Endodermal cell (in vitro differentiated cells): ENCODE measurements around the gene GPN1. TPM values are rescaled to one million over a fixed set of nuclear protein-coding genes. Genes with fewer than 3 reads are reported as not detected.

Source experiments
- DNase-seq: peaks from one replicate; pipeline ENCODE4 v3.0.0-alpha.2; 2017
- H3K27ac ChIP-seq: 2 replicates; pipeline ENCODE4 v1.5.1; 2013; ENCODE audit warnings: mild to moderate bottlenecking, low read depth, low read length, moderate library complexity
- H3K27me3 ChIP-seq: 2 replicates; pipeline ENCODE4 v1.6.1; 2013; ENCODE audit warnings: mild to moderate bottlenecking, low read length, moderate library complexity; ENCODE audit not compliant: insufficient read depth, control insufficient read depth, poor library complexity, severe bottlenecking
- H3K36me3 ChIP-seq: 2 replicates; pipeline ENCODE4 v1.7.0; 2013; ENCODE audit warnings: mild to moderate bottlenecking, low read length, moderate library complexity; ENCODE audit not compliant: control insufficient read depth, insufficient read depth
- H3K4me1 ChIP-seq: one replicate; pipeline ENCODE4 v1.7.0; 2013; ENCODE audit warnings: low read length; ENCODE audit not compliant: control insufficient read depth, insufficient read depth
- H3K4me3 ChIP-seq: 2 replicates; pipeline ENCODE4 v1.5.1; 2013; ENCODE audit warnings: mild to moderate bottlenecking, low read length, moderate library complexity
- H3K9ac ChIP-seq: 2 replicates; pipeline ENCODE4 v1.6.1; 2013; ENCODE audit warnings: mild to moderate bottlenecking, low read length, moderate library complexity; ENCODE audit not compliant: poor library complexity, severe bottlenecking; ENCODE audit errors: extremely low read depth
- H3K9me3 ChIP-seq: 2 replicates; pipeline ENCODE4 v1.6.1; 2013; ENCODE audit warnings: mild to moderate bottlenecking, low read length, moderate library complexity; ENCODE audit not compliant: control insufficient read depth
- H3K27ac Mint-ChIP-seq: 2 replicates; pipeline ENCODE4 v1.8.0; 2020; ENCODE audit warnings: mixed read lengths
- H3K27me3 Mint-ChIP-seq: 2 replicates; pipeline ENCODE4 v1.8.0; 2021; ENCODE audit warnings: mild to moderate bottlenecking, mixed read lengths; ENCODE audit not compliant: insufficient read depth
- H3K36me3 Mint-ChIP-seq: 2 replicates; pipeline ENCODE4 v1.8.0; 2020; ENCODE audit warnings: low read depth, mixed read lengths
- H3K4me1 Mint-ChIP-seq: 2 replicates; pipeline ENCODE4 v1.8.0; 2020; ENCODE audit warnings: mixed read lengths
- H3K4me3 Mint-ChIP-seq: 2 replicates; pipeline ENCODE4 v1.8.0; 2020; ENCODE audit warnings: mild to moderate bottlenecking, moderate library complexity, mixed read lengths
- H3K9me3 Mint-ChIP-seq: 2 replicates; pipeline ENCODE4 v1.8.0; 2020; ENCODE audit warnings: mild to moderate bottlenecking, mixed read lengths
- WGBS, 2 experiments: methylation state at CpG; one replicate each; pipeline versions ENCODE4 v1.1.5 to v1.1.7; 2013; ENCODE audit warnings: missing lambda C conversion rate in 2 of 2, mixed read lengths in 1 of 2; ENCODE audit not compliant: insufficient coverage in 1 of 2, insufficient read length in 1 of 2; 5-methylcytosine and 5-hydroxymethylcytosine counted together
- total RNA-seq, 2 donors: library from RNA; stranded (reverse); fragmentation: NEBNext Ultra II Directional in 1 of 2; extraction: Animal tissue kit (Norgen Biotek cat#: 25700) in 1 of 2; gene quantifications; 2 replicates in 1 of 2; 3 replicates in 1 of 2; pipeline ENCODE4 v1.2.1, GENCODE V29; 2021
- TF ChIP-seq, protein P1 (sequence below): fragments of 200-600 bp; sonication (generic); conservative IDR thresholded peaks from 2 replicates; pipeline ENCODE4 v1.5.0; 2021; ENCODE audit warnings: antibody characterized with exemption, mild to moderate bottlenecking

Gene GPN1
- total RNA-seq, 2 donors from 2014 or later = 49.6 to 51.5 TPM

DNA sequence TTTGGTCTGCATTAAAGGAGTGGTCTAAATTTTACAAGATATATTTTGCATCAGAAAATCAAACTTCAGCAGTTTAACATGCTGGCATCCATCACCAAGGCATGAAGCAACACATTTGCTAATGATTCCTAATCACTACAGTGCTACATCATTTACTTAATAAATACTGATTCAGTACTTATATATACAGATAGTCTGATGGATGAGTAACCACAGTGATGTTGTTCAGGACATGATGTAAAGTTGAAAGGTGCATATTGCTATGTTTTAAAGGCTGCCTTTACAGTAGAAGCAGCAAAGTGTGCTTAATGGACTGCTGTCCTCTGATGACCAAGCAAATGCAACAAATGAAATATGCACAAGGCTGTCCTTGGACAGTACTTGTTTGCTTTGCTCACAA lies 23.5 kb downstream of the GPN1 start:
- Mint-ChIP-seq H3K27me3 (no peaks in the 10 kb centered on the region), H3K27ac (no peak overlapping the region), H3K9me3 (no peaks in the 10 kb centered on the region), H3K4me1 (peaks cover 10% of the 10 kb centered on the region), H3K4me3 (no peak overlapping the region), H3K36me3 (peaks cover 75% of the 10 kb centered on the region)
- DNase-seq = no peak
- TF ChIP-seq, protein P1, sequence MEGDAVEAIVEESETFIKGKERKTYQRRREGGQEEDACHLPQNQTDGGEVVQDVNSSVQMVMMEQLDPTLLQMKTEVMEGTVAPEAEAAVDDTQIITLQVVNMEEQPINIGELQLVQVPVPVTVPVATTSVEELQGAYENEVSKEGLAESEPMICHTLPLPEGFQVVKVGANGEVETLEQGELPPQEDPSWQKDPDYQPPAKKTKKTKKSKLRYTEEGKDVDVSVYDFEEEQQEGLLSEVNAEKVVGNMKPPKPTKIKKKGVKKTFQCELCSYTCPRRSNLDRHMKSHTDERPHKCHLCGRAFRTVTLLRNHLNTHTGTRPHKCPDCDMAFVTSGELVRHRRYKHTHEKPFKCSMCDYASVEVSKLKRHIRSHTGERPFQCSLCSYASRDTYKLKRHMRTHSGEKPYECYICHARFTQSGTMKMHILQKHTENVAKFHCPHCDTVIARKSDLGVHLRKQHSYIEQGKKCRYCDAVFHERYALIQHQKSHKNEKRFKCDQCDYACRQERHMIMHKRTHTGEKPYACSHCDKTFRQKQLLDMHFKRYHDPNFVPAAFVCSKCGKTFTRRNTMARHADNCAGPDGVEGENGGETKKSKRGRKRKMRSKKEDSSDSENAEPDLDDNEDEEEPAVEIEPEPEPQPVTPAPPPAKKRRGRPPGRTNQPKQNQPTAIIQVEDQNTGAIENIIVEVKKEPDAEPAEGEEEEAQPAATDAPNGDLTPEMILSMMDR = no peak
- Histone ChIP-seq H3K4me3 (no peak overlapping the region), H3K36me3 (peaks cover 85% of the 10 kb centered on the region), H3K27me3 (no peaks in the 10 kb centered on the region), H3K4me1 (peaks cover 4% of the 10 kb centered on the region), H3K27ac (no peak overlapping the region), H3K9me3 (no peaks in the 10 kb centered on the region), H3K9ac (no peak overlapping the region)

DNA sequence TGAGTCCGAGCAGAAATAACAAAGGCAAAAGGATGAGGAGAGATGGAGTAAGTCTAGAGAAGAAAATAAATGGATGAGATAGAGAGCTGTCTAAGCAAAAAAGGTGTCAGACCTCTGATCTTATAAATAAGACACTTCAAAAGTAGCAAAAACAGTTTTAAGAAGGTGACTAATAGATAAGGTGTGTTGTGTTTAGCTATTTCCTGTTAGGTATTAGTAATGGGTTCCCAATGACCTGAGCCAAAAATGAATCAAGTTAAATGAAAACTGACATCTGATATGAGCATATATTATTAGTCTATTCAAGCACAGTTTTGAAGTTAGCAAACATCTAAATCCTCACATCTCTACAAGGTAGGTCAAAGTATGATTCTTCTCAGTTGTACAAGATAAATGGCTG lies 23.9 kb downstream of the GPN1 start:
- no peaks in the 10 kb centered on the region for H3K9me3 ChIP-seq
- H3K4me3 ChIP-seq = no peak overlapping the region
- H3K4me1 ChIP-seq = peaks cover 4% of the 10 kb centered on the region
- H3K36me3 ChIP-seq = peaks cover 85% of the 10 kb centered on the region
- no peak for DNase-seq
- H3K27ac ChIP-seq = no peak overlapping the region
- H3K9ac ChIP-seq = no peak overlapping the region
- TF ChIP-seq, protein P1 = no peak
- Mint-ChIP-seq H3K36me3 (peaks cover 75% of the 10 kb centered on the region), H3K4me3 (no peak overlapping the region), H3K27me3 (no peaks in the 10 kb centered on the region), H3K9me3 (no peaks in the 10 kb centered on the region), H3K27ac (no peak overlapping the region), H3K4me1 (peaks cover 10% of the 10 kb centered on the region)
- 82 to 92% methylated on average over 1 of the region's 1 CpG for WGBS, 2 experiments
- no peaks in the 10 kb centered on the region for H3K27me3 ChIP-seq

DNA sequence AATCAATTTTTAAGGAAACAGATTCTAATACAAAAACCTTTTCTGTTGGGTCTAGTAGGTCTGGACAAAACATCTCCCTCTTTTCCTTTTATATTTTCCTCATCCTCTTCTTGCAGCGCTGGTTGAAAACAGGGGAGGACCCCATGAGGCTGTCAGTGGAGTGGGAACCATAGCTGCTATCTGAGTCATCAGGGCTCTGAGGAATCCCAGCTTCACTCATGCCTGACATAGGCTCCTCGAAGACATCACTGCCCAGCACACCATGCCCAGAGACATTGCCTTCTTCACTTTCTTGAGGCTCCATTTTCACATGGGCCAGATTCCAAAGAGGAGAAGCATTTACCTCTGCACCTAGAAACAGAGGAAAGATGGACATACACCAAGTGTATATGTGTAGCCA lies 24.5 kb downstream of the GPN1 start:
- no peak overlapping the region for H3K27ac Mint-ChIP-seq
- 91 to 92% methylated on average over 2 of the region's 2 CpGs for WGBS, 2 experiments
- peaks cover 84% of the 10 kb centered on the region for H3K36me3 ChIP-seq

More for the DNA sequence above, 24.5 kb downstream of the GPN1 start:
- Mint-ChIP-seq H3K27me3 (no peaks in the 10 kb centered on the region), H3K9me3 (no peaks in the 10 kb centered on the region), H3K4me1 (peaks cover 10% of the 10 kb centered on the region), H3K36me3 (peaks cover 70% of the 10 kb centered on the region), H3K4me3 (no peak overlapping the region)
- DNase-seq = no peak
- Histone ChIP-seq H3K9me3 (no peaks in the 10 kb centered on the region), H3K4me3 (no peak overlapping the region), H3K9ac (no peak overlapping the region), H3K27ac (no peak overlapping the region), H3K27me3 (no peaks in the 10 kb centered on the region), H3K4me1 (peaks cover 4% of the 10 kb centered on the region)
- TF ChIP-seq, protein P1 = no peak
